ENCODE results near the gene HEMGN.
"Not testable (repeated sequence)": the region's sequence is repeated elsewhere in the genome, so short reads cannot be mapped to it uniquely, and the experiment has no call there.

Gene HEMGN

DNA sequence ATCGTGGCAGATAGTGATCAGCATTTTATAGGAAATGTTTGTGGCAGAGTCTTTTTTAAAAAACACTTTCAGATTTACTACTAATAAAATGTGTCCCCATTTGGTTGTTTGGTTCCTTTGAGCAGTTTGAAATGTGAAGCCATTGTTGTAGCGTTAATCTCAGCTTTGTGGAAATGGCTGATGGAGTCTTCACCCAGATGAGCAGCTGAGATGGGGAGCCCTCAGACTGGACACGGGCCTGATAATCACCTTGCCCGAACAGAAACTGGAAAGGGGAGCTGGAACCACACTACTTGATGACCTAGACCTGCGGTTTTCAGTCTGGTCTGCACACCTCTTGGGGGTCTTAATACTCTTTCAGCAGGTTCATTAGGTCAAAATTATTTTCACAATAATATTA lies 24.6 kb upstream of the HEMGN start:
- Histone ChIP-seq H3K4me1 (ENCODE audit: control insufficient read depth, insufficient read depth, low read length) (no peaks in the 10 kb centered on the region), H3K27ac (ENCODE audit: low read length) (no peak overlapping the region), H3K4me3 (ENCODE audit: low read length) (no peak overlapping the region), H3K27me3 (ENCODE audit: control insufficient read depth, insufficient read depth, low read length) (peaks cover 1% of the 10 kb centered on the region; the same call in 1 of the 2 replicates), H3K36me3 (ENCODE audit: control insufficient read depth, insufficient read depth, low read length) (no peaks in the 10 kb centered on the region), H3K9me3 (ENCODE audit: control insufficient read depth, insufficient read depth, low read length) (no peaks in the 10 kb centered on the region)
- no CpG with 5 or more reads among the region's 5 CpGs for WGBS (ENCODE audit: insufficient coverage, insufficient read length)
- DNase-seq (ENCODE audit: low read depth, low spot score), result no peak

DNA sequence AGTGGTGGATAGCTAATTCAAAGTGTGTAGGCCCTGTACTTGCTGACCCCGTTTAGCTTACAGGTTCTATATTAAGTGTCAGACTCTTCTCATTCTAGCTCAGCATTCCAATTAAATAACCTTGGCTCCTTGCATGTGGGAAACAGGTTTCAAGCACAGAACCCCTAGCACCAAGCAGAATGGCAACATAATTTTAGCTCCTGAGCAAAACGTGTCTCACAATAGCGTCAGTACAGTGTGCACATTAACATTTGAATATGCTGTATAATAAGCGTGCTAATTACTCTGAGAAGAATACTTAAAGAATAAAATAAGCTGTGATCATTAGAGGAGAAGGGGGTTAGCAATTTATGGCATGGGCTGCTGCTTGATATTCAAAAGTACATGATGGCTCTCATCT lies 24.2 kb upstream of the HEMGN start:
- no peaks in the 10 kb centered on the region for H3K4me1 ChIP-seq (ENCODE audit: control insufficient read depth, insufficient read depth, low read length)
- WGBS (ENCODE audit: insufficient coverage, insufficient read length), result no CpG with 5 or more reads among the region's 4 CpGs
- H3K27me3 ChIP-seq (ENCODE audit: control insufficient read depth, insufficient read depth, low read length), result peaks cover 1% of the 10 kb centered on the region; the same call in 1 of the 2 replicates
- no peaks in the 10 kb centered on the region for H3K36me3 ChIP-seq (ENCODE audit: control insufficient read depth, insufficient read depth, low read length)
- no peak overlapping the region for H3K27ac ChIP-seq (ENCODE audit: low read length)
- H3K4me3 ChIP-seq (ENCODE audit: low read length), result no peak overlapping the region
- no peaks in the 10 kb centered on the region for H3K9me3 ChIP-seq (ENCODE audit: control insufficient read depth, insufficient read depth, low read length)
- no peak for DNase-seq (ENCODE audit: low read depth, low spot score)

GRCh38 chr9:97961361-97961760 lies 23.4 kb upstream of the HEMGN start:
- H3K36me3 ChIP-seq (ENCODE audit: control insufficient read depth, insufficient read depth, low read length), result no peaks in the 10 kb centered on the region
- no CpG with 5 or more reads among the region's 2 CpGs for WGBS (ENCODE audit: insufficient coverage, insufficient read length)
- no peak overlapping the region for H3K4me3 ChIP-seq (ENCODE audit: low read length)
- peaks cover 1% of the 10 kb centered on the region; the same call in 1 of the 2 replicates for H3K27me3 ChIP-seq (ENCODE audit: control insufficient read depth, insufficient read depth, low read length)
- no peak overlapping the region for H3K27ac ChIP-seq (ENCODE audit: low read length)
- no peak for DNase-seq (ENCODE audit: low read depth, low spot score)
- no peaks in the 10 kb centered on the region for H3K4me1 ChIP-seq (ENCODE audit: control insufficient read depth, insufficient read depth, low read length)
- no peaks in the 10 kb centered on the region for H3K9me3 ChIP-seq (ENCODE audit: control insufficient read depth, insufficient read depth, low read length)

GRCh38 chr9:97960678-97961328 lies 22.8 kb upstream of the HEMGN start:
- not testable (repeated sequence) for H3K27me3 ChIP-seq (ENCODE audit: control insufficient read depth, insufficient read depth, low read length); H3K27ac ChIP-seq (ENCODE audit: low read length); DNase-seq (ENCODE audit: low read depth, low spot score); H3K9me3 ChIP-seq (ENCODE audit: control insufficient read depth, insufficient read depth, low read length); H3K36me3 ChIP-seq (ENCODE audit: control insufficient read depth, insufficient read depth, low read length); H3K4me3 ChIP-seq (ENCODE audit: low read length); H3K4me1 ChIP-seq (ENCODE audit: control insufficient read depth, insufficient read depth, low read length)
- WGBS (ENCODE audit: insufficient coverage, insufficient read length), result no CpG with 5 or more reads among the region's 9 CpGs

DNA sequence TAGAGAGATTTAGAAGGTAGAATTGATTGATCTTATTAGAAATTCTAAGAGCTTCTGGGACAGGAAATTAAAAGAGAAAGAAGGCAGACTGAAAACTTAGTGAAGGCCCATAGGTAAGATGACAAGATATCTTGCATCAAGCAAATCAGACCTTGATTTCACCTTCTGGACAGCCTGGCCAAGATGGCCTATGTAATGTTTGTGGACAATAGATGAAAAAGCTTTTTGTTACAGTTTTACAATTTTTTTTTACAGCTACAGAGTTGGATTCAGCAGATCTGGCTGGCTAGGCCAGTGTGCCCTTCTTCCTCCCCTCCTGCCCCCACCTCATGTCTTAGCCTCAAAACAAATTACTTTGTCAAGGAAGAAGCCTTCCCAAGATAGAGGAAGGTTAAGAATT lies 21.6 kb upstream of the HEMGN start:
- H3K27ac ChIP-seq (ENCODE audit: low read length), result no peak overlapping the region
- H3K4me3 ChIP-seq (ENCODE audit: low read length), result no peak overlapping the region
- H3K27me3 ChIP-seq (ENCODE audit: control insufficient read depth, insufficient read depth, low read length), result no peaks in the 10 kb centered on the region; the same call in 1 of the 2 replicates
- DNase-seq (ENCODE audit: low read depth, low spot score), result no peak
- H3K36me3 ChIP-seq (ENCODE audit: control insufficient read depth, insufficient read depth, low read length), result no peaks in the 10 kb centered on the region
- no peaks in the 10 kb centered on the region for H3K9me3 ChIP-seq (ENCODE audit: control insufficient read depth, insufficient read depth, low read length)
- no peaks in the 10 kb centered on the region for H3K4me1 ChIP-seq (ENCODE audit: control insufficient read depth, insufficient read depth, low read length)

- no peak for DNase-seq (ENCODE audit: low read depth, low spot score)
- no CpG with 5 or more reads among the region's 5 CpGs for WGBS (ENCODE audit: insufficient coverage, insufficient read length)
- Histone ChIP-seq H3K4me1 (ENCODE audit: control insufficient read depth, insufficient read depth, low read length) (no peaks in the 10 kb centered on the region), H3K27ac (ENCODE audit: low read length) (no peak overlapping the region), H3K9me3 (ENCODE audit: control insufficient read depth, insufficient read depth, low read length) (no peaks in the 10 kb centered on the region), H3K36me3 (ENCODE audit: control insufficient read depth, insufficient read depth, low read length) (no peaks in the 10 kb centered on the region), H3K27me3 (ENCODE audit: control insufficient read depth, insufficient read depth, low read length) (no peaks in the 10 kb centered on the region; the same call in 1 of the 2 replicates), H3K4me3 (ENCODE audit: low read length) (no peak overlapping the region)
Observed at GRCh38 chr9:97958812-97959511, 21.0 kb upstream of the HEMGN start.

- Histone ChIP-seq H3K9me3 (ENCODE audit: control insufficient read depth, insufficient read depth, low read length) (no peaks in the 10 kb centered on the region), H3K4me3 (ENCODE audit: low read length) (no peak overlapping the region), H3K27ac (ENCODE audit: low read length) (no peak overlapping the region), H3K27me3 (ENCODE audit: control insufficient read depth, insufficient read depth, low read length) (no peaks in the 10 kb centered on the region; the same call in 1 of the 2 replicates), H3K36me3 (ENCODE audit: control insufficient read depth, insufficient read depth, low read length) (no peaks in the 10 kb centered on the region), H3K4me1 (ENCODE audit: control insufficient read depth, insufficient read depth, low read length) (no peaks in the 10 kb centered on the region)
- no peak for DNase-seq (ENCODE audit: low read depth, low spot score)
Observed at GRCh38 chr9:97956331-97956730, 18.4 kb upstream of the HEMGN start.

DNA sequence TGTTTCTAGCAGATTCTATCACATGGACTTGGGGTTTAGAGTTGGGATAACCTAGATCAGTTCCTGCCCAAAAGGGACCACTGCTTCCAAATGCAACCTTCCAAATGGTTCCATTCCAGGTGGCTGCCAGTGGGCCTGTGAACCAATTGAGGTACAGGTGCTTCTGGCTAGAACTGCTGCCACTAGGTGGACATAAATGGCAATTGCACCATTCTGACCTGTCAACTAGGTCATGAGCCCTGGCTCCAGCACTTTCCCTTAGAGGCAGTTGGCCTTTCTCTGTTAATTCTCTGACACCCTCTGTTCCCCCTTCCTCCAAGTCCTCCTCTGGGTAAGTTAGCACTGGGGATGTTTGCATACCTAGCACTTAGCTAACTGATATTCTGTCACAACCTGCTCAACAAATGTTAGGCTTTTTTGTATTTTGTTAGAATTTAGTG lies 16.6 kb upstream of the HEMGN start:
- peak; percentile 41 for DNase-seq (ENCODE audit: low read depth, low spot score)
- Histone ChIP-seq H3K4me1 (ENCODE audit: control insufficient read depth, insufficient read depth, low read length) (no peaks in the 10 kb centered on the region), H3K4me3 (ENCODE audit: low read length) (no peak overlapping the region), H3K9me3 (ENCODE audit: control insufficient read depth, insufficient read depth, low read length) (no peaks in the 10 kb centered on the region), H3K36me3 (ENCODE audit: control insufficient read depth, insufficient read depth, low read length) (no peaks in the 10 kb centered on the region), H3K27me3 (ENCODE audit: control insufficient read depth, insufficient read depth, low read length) (no peaks in the 10 kb centered on the region), H3K27ac (ENCODE audit: low read length) (no peak overlapping the region)

- H3K27me3 ChIP-seq (ENCODE audit: control insufficient read depth, insufficient read depth, low read length); H3K36me3 ChIP-seq (ENCODE audit: control insufficient read depth, insufficient read depth, low read length); H3K9me3 ChIP-seq (ENCODE audit: control insufficient read depth, insufficient read depth, low read length); H3K4me1 ChIP-seq (ENCODE audit: control insufficient read depth, insufficient read depth, low read length); H3K4me3 ChIP-seq (ENCODE audit: low read length); H3K27ac ChIP-seq (ENCODE audit: low read length); DNase-seq (ENCODE audit: low read depth, low spot score): not testable (repeated sequence)
- no CpG with 5 or more reads among the region's 5 CpGs for WGBS (ENCODE audit: insufficient coverage, insufficient read length)
Observed at GRCh38 chr9:97950873-97951272, 12.9 kb upstream of the HEMGN start.

- WGBS (ENCODE audit: insufficient coverage, insufficient read length), result no CpG with 5 or more reads among the region's 2 CpGs
- H3K27ac ChIP-seq (ENCODE audit: low read length); DNase-seq (ENCODE audit: low read depth, low spot score); H3K4me1 ChIP-seq (ENCODE audit: control insufficient read depth, insufficient read depth, low read length); H3K27me3 ChIP-seq (ENCODE audit: control insufficient read depth, insufficient read depth, low read length); H3K4me3 ChIP-seq (ENCODE audit: low read length); H3K36me3 ChIP-seq (ENCODE audit: control insufficient read depth, insufficient read depth, low read length); H3K9me3 ChIP-seq (ENCODE audit: control insufficient read depth, insufficient read depth, low read length): not testable (repeated sequence)
Observed at GRCh38 chr9:97947094-97947493, 9.1 kb upstream of the HEMGN start.

- H3K4me3 ChIP-seq (ENCODE audit: low read length); H3K36me3 ChIP-seq (ENCODE audit: control insufficient read depth, insufficient read depth, low read length); DNase-seq (ENCODE audit: low read depth, low spot score); H3K27ac ChIP-seq (ENCODE audit: low read length); H3K9me3 ChIP-seq (ENCODE audit: control insufficient read depth, insufficient read depth, low read length); H3K27me3 ChIP-seq (ENCODE audit: control insufficient read depth, insufficient read depth, low read length); H3K4me1 ChIP-seq (ENCODE audit: control insufficient read depth, insufficient read depth, low read length): not testable (repeated sequence)
- WGBS (ENCODE audit: insufficient coverage, insufficient read length), result no CpG with 5 or more reads among the region's 2 CpGs
Observed at GRCh38 chr9:97945470-97945869, 7.5 kb upstream of the HEMGN start.
